Activated T-cell treated with anti-CD3 and anti-CD28 coated beads, Interleukin-2, amount 50 U/mL, for 1 hour (primary cell): ENCODE results near the gene CHD9NB.

Source experiments
- DNase-seq: peaks from one replicate; pipeline ENCODE4 v3.0.0-alpha.2; 2020

The CHD9NB gene

DNA sequence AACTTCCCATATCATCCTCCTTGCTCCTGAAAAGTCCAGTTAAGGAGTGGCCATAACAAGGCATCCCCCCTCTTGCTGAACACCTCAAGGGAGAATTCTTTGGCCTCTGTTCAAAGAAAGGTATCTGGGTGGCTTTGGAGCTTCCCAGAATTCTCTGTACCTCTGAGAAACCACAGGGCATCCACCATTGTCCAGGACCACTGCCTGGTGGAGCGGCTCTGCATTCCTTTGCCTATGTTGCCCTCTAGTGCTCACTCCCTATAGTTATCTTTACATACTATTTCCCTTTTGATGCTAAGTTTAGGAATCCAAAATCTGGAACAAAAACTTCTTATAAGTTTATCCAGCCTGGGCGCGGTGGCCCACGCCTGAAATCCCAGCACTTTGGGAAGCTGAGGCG, 30.3 kb downstream of the CHD9NB start:
- DNase-seq, result no peak

DNA sequence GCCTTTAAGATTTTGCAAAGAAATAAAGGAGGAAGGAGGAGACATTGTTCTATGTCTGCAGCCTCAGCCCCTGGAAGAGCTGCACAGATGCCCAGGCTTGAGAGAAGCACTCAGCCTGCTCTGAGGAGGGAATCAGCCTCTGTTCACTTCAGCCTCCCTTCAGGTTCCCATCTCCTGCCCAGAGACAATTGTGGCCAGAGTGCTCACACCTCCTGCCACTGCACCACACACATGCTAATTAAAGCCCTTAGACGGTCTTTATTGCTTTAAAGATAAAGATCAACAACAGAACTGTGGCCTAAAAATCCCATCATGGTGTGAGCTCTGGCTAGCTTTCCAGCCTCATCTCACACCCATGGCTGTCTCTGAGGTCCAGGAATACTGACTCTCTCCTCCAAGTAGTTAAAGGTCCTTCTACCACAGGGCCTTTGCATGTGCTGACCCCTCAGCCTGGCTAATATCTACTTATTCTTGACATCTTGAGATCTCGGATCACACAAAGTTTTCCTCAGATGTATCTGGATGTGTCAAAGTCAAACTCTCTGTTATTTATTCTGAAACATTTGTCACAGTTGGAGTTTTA, 33.8 kb downstream of the CHD9NB start:
- DNase-seq, result no peak

DNA sequence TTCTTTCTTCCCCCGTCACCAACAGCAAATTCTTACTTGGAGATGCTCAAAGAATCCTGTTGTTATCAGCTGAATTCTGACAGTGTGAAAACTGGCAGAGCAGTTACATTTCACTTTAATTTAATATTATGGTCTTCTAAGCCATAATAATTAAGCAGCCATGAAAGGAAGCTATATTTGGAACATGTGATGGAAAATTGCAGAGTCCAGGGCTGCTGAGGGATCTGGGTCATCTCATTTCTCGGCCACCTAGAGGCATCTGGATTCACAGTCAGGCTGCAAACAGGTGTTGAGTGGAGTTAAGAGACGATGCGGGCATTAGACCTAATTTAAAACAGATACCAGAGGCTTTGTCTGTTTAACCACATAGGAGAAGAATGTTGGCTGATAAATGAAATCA, 38.4 kb downstream of the CHD9NB start:
- no peak for DNase-seq

DNA sequence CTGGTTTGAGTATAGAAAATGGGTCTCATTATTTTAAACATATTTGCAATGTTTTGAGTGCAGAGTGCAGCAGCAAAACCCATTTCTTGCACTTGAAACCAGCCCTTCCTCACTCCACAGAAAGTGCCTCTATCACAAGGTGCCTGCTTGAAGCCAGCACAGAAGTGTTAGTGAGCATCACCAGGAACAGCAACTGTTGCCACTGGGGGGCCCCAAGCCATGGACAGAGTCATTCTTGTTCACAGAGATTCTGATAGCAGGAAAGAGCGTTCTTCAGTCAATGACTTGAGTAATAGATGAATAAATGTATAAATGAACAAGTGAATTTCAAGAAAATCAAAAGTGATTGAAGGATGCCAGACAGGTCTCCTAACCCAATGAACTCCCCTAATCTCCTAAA, 45.6 kb downstream of the CHD9NB start:
- DNase-seq, result no peak

DNA sequence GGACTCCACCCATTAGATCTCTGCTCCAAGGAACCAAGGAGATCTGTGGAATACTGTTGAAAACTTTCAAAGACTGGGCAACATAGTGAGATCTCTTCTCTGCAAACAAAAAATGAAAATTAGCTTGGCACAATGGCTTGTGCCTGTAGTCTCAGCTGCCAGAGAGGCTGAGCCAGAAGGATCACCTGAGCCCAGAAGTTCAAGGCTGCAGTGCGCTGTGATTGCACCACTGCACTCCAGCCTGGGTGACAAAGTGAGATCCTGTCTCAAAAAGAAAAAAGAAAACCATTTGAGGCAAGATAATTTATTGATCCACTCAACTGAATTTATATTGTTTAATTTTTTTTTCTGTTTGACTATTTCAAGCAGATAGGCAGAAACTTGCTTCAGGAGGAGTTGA, 54.8 kb downstream of the CHD9NB start:
- no peak for DNase-seq

DNA sequence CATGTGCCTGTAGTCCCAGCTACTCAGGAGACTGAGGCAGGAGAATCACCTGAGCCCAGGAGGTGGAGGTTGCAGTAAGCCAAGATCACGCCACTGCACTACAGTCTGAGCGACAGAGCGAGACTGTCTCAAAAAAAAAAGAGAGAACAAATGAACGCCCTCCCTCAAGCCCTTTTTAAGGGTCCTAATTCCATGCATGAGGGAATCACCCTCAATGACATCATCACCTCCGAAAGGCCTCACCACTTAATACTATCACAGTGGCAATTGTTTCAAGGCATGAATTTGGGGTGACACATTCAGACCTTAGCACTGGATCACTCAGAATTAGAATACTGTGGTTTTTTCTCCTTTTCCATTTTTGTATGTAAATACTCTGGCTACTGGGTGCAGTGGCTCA, 57.8 kb downstream of the CHD9NB start:
- DNase-seq, result no peak

DNA sequence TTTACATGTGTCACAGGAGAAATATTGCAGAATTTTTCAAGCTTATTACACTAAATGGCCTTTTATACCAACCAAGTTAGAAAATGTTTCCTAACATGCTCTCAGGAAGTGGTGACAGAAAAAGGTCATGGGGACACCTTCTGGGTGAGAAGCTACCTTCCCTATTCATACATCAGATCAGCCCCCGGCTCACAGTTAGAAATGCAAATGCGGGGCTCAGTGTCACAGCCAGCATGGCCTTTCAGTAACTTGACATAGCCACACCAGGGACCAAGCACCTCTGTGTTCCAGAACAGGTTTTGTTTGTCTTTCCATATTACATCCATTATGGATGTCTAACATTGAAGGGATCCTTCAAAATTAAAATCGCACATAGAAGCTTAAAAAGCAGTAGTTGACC, 59.5 kb downstream of the CHD9NB start:
- no peak for DNase-seq

DNA sequence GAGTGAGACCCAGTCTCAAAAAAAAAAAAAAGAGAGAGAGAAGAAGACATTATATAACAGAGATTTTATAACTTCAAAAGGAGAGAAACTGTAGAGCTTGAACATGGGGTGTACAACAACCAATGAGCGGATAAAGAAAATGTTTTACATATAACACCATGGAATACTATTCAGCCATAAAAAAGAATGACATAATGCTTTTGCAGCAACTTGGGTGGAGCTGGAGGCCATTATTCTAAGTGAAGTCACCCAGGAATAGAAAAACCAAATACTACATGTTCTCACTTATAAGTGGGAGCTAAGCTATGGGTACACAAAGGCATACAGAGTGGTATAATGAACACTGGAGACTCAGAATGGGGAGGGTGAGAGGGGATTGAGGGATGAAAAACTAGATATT, 61.1 kb downstream of the CHD9NB start:
- DNase-seq, result no peak
